ENCODE data around the gene FNDC11.

- TF ChIP-seq CTCF (conservative IDR thresholded peaks at IDR 0.05; ENCODE audit: low read depth, low read length), result no peak
- TF ChIP-seq EZH2 (IDR thresholded peaks at IDR 0.05; ENCODE audit: low read length, unreplicated experiment), result no peak
- no peak for TF ChIP-seq EZH2phosphoT487 (IDR thresholded peaks at IDR 0.05; ENCODE audit: borderline replicate concordance, low read length)
Observed at GRCh38 chr20:63568170-63568981, 14.4 kb downstream of the FNDC11 start.
